Natural killer cell (primary cell): ENCODE data around the gene KLHL30. TPM values are rescaled to one million over a fixed set of nuclear protein-coding genes. Genes with fewer than 3 reads are reported as not detected.

ENCODE experiments used
- ATAC-seq, 3 donors: fragments of 150-1000 bp in 2 of 3; fragments of 200-7000 bp in 1 of 3; cut with Tn5 transposase; 1 replicate in 1 of 3; 2 replicates in 2 of 3; pipeline ENCODE4 v1.10.0; 2021; ENCODE audit warnings: mild to moderate bottlenecking in 2 of 3, moderate library complexity in 2 of 3
- DNase-seq, 2 donors: peaks; one replicate each; pipeline versions ENCODE4 v3.0.0 to v3.0.0-alpha.2; 2013 to 2021; ENCODE audit warnings: mixed read lengths in 1 of 2
- H3K27ac ChIP-seq: one replicate; pipeline ENCODE4 v1.5.1; 2013; ENCODE audit warnings: mild to moderate bottlenecking, low read length
- H3K27me3 ChIP-seq: one replicate; pipeline ENCODE4 v1.6.1; 2013; ENCODE audit warnings: low read length; ENCODE audit not compliant: control insufficient read depth, insufficient read depth
- H3K36me3 ChIP-seq: one replicate; pipeline ENCODE4 v1.6.1; 2013; ENCODE audit warnings: low read length; ENCODE audit not compliant: control insufficient read depth, insufficient read depth
- H3K4me1 ChIP-seq: one replicate; pipeline ENCODE4 v1.6.1; 2013; ENCODE audit warnings: low read length; ENCODE audit not compliant: control insufficient read depth, insufficient read depth
- H3K4me3 ChIP-seq: one replicate; pipeline ENCODE4 v1.5.1; 2013; ENCODE audit warnings: low read length
- H3K9me3 ChIP-seq: one replicate; pipeline ENCODE4 v1.6.1; 2013; ENCODE audit warnings: low read length; ENCODE audit not compliant: control insufficient read depth, insufficient read depth
- H3K27ac Mint-ChIP-seq, 2 donors: one replicate each; pipeline ENCODE4 v1.8.0; 2022; ENCODE audit warnings: mild to moderate bottlenecking in 2 of 2, mixed read lengths in 2 of 2, moderate library complexity in 1 of 2
- H3K27me3 Mint-ChIP-seq, 2 donors: one replicate each; pipeline ENCODE4 v1.8.0; 2022; ENCODE audit warnings: low read depth in 2 of 2, mixed read lengths in 2 of 2
- H3K36me3 Mint-ChIP-seq: one replicate; pipeline ENCODE4 v1.8.0; 2022; ENCODE audit warnings: mixed read lengths
- H3K4me1 Mint-ChIP-seq, 2 donors: one replicate each; pipeline ENCODE4 v1.8.0; 2022; ENCODE audit warnings: mixed read lengths in 2 of 2
- H3K4me3 Mint-ChIP-seq: one replicate; pipeline ENCODE4 v1.8.0; 2022; ENCODE audit warnings: mild to moderate bottlenecking, moderate library complexity, mixed read lengths
- H3K9me3 Mint-ChIP-seq, 2 donors: one replicate each; pipeline ENCODE4 v1.8.0; 2022; ENCODE audit warnings: mixed read lengths in 2 of 2
- CTCF ChIP-seq: fragments of 200-600 bp; IDR thresholded peaks from one replicate; pipeline ENCODE4 v1.8.0; 2022; ENCODE audit warnings: antibody characterized with exemption
- WGBS: methylation state at CpG from one replicate; pipeline ENCODE4 v1.1.7; 2013; ENCODE audit warnings: missing lambda C conversion rate; ENCODE audit not compliant: insufficient coverage; 5-methylcytosine and 5-hydroxymethylcytosine counted together
- intact Hi-C: fragments of 100-400 bp; cut with micrococcal nuclease; formaldehyde crosslinking; loops from one replicate; pipeline ENCODE4 v1.14.2; 2022
- total RNA-seq, 4 donors: library from RNA; stranded (reverse); fragments of 120-200 nt in 1 of 4; gene quantifications; one replicate each; pipeline versions ENCODE4 v1.2.3 to v1.2.4, GENCODE V29; 2013 to 2022

KLHL30 gene
- total RNA-seq, 3 donors from 2014 or later (not counting 1 experiment from before 2014, with no cell fraction given), result not detected

- Histone ChIP-seq H3K9me3 (no peaks in the 10 kb centered on the region), H3K4me1 (peaks cover 5% of the 10 kb centered on the region), H3K27me3 (no peaks in the 10 kb centered on the region), H3K36me3 (peaks cover 2% of the 10 kb centered on the region), H3K4me3 (no peak overlapping the region), H3K27ac (no peak overlapping the region)
- TF ChIP-seq CTCF, result no peak
- ATAC-seq (no peak), DNase-seq (no peak)
- no peak overlapping the region for H3K4me3 Mint-ChIP-seq
- H3K4me1 Mint-ChIP-seq, result peaks cover 2% of the 10 kb centered on the region in 2 donors
- no peak overlapping the region for H3K27ac Mint-ChIP-seq
- H3K36me3 Mint-ChIP-seq, result no peaks in the 10 kb centered on the region
- 96% methylated on average over 12 of the region's 12 CpGs for WGBS
- no peaks in the 10 kb centered on the region for H3K9me3 Mint-ChIP-seq
- H3K27me3 Mint-ChIP-seq, result no peaks in the 10 kb centered on the region
- intact Hi-C loops, result no loop called here
Observed at GRCh38 chr2:238092486-238093035, 45.9 kb upstream of the KLHL30 start.

DNA sequence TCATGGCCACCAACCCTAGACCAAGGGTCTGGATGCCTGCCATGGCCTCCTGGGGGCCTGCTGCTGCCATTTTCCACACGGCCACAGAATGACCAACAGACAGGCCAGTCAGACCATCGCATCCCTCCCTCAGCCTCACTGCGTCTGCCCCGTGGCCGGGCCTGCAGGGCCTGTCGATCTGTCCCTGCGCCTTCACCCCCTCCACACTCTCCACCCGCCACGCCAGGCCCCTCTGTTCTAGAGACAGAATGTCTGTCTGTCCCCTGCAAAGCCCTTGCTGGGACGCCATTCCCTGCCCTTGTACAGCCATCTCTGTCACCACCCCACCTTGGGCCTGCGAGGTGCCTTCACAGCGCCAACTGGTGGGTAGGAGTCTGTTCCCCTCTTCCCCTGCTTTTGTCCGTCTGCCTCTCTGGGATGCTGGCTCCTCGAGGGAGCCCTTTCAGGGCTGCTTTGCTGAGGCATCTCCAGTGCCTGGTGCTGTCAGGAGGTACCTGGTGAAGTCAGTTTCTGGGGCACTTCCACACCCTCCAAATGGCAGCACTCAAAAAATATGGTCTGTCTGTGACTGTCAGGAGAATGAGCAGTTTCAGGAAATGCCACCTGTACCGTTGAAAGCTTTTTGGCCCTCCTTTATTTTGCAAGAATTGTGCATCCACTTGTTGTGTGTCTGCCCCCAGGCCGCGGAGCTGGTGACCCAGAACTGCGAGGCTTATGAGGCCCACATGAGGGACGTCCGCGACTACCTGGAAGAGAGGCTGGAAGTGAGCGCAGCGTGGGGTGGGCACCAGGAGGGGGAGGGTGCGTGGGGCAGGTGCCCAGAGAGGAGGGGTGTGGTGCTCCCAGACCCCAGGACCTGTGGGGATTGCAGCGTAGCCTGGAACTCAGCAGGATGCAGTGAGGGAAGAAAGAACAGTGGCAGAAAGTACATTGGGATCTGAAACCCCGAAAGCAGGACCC is 45.0 kb upstream of the KLHL30 start:
- Histone ChIP-seq H3K9me3 (no peaks in the 10 kb centered on the region), H3K27ac (no peak overlapping the region), H3K36me3 (peaks cover 2% of the 10 kb centered on the region), H3K4me3 (no peak overlapping the region), H3K27me3 (no peaks in the 10 kb centered on the region), H3K4me1 (no peaks in the 10 kb centered on the region)
- no peaks in the 10 kb centered on the region for H3K9me3 Mint-ChIP-seq
- H3K4me3 Mint-ChIP-seq, result no peak overlapping the region
- ATAC-seq (no peak), DNase-seq (no peak)
- intact Hi-C loops, result no loop called here
- whole genome bisulfite sequencing, result 94% methylated on average over 26 of the region's 26 CpGs
- no peaks in the 10 kb centered on the region for H3K4me1 Mint-ChIP-seq
- no peaks in the 10 kb centered on the region for H3K36me3 Mint-ChIP-seq
- no peaks in the 10 kb centered on the region for H3K27me3 Mint-ChIP-seq
- H3K27ac Mint-ChIP-seq, result no peak overlapping the region
- no peak for TF ChIP-seq CTCF

DNA sequence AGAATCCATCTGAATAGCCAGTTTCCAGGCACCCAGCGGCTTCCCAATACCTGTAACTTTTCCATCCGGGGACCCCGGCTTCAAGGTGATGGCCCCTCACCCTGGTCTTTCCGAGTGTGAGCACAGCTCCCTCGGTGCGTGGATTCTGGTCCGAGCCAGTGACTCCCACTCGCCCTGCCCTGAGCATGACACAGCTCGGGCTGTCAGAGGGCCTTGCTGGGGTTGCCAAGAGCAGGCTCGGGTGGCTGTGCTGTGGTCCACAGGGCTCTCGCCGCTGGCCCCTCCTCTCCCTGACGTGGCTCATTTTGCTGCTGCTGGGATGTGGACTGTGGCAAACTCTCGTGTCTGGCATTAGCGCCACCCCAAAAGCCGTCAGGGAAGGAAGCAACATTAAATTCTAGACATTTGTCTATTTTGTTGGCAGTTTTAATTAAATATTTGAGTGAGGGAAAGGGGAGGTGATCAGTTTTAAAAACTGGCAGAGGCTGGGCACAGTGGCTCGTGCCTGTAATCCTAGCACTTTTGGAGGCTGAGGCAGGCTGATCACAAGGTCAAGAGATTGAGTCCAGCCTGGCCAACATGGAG is 43.9 kb upstream of the KLHL30 start:
- WGBS, result 94% methylated on average over 17 of the region's 17 CpGs

More for the DNA sequence above, 43.9 kb upstream of the KLHL30 start:
- H3K4me1 Mint-ChIP-seq, result no peaks in the 10 kb centered on the region
- H3K4me3 ChIP-seq, result no peak overlapping the region
- no peaks in the 10 kb centered on the region for H3K27me3 Mint-ChIP-seq
- intact Hi-C loops, result no loop called here
- no peaks in the 10 kb centered on the region for H3K9me3 Mint-ChIP-seq
- peaks cover 2% of the 10 kb centered on the region for H3K36me3 ChIP-seq
- H3K4me1 ChIP-seq, result peaks cover 3% of the 10 kb centered on the region
- DNase-seq (no peak), ATAC-seq (no peak)
- H3K27me3 ChIP-seq, result no peaks in the 10 kb centered on the region
- H3K36me3 Mint-ChIP-seq, result no peaks in the 10 kb centered on the region
- TF ChIP-seq CTCF, result no peak
- H3K4me3 Mint-ChIP-seq, result no peak overlapping the region
- H3K27ac Mint-ChIP-seq, result no peak overlapping the region
- H3K27ac ChIP-seq, result no peak overlapping the region
- no peaks in the 10 kb centered on the region for H3K9me3 ChIP-seq
